GM19463 (cell line): ENCODE data around the gene TSR2.
A peak's percentile ranks its signal among the peaks of the same experiment; 100 is the strongest.

Experiments
- ATAC-seq: cut with Tn5 transposase; IDR thresholded peaks from one replicate; pipeline ENCODE4 v1.9.1; 2021; ENCODE audit warnings: mild to moderate bottlenecking, moderate library complexity; ENCODE audit not compliant: unreplicated experiment

Gene TSR2

GRCh38 chrX:54439960-54440871, at the start of gene TSR2:
TSS of gene TSR2 (plus strand) at chrX:54440404. CDS start at chrX:54440422, 18 bp downstream.
- ATAC-seq, result peak; percentile 98

DNA sequence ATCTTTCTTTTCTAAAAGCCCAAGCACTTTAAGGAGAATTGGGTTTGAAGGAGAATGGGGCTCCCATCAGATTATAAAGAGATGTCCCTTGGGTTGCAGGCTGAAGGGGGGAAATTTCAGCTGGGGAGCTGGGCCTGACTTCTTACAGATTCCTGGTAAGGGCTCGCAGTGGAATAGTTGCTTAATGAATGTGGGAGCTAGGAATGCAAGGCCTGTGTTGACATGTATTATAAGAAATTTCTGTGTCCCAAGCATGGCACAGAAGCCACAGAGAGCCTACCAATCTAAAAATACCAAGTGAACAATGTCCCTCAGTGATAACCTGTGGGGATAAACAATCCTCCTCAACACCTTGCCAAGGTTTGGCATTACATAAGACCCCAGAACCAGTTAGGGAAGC, 43.1 kb upstream of the TSR2 start:
- no peak for ATAC-seq

GRCh38 chrX:54407266-54407665, 32.9 kb upstream of the TSR2 start:
- no peak for ATAC-seq

DNA sequence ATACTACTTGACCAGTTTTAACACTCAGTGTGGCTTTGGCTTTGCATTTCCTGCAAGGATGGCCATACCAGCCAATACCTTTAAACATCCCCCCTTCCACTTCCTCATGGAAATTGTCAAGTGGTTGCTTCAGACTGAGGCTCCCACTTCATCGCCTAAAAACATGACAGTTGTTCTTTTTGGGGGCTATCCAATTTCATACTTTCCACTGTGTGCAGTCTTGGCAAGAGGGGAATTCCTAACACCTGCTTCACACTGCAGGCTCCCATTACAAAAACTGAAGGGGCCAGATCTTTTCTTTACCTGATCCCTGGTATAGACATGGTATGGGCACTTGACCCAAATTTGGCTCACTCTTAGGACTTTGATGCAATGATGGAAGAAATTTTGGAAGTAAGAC, 28.5 kb upstream of the TSR2 start:
- ATAC-seq, result no peak

- no peak for ATAC-seq
Measured at GRCh38 chrX:54413753-54414152, 26.5 kb upstream of the TSR2 start.

- no peak for ATAC-seq
Measured at GRCh38 chrX:54415534-54416350, 24.5 kb upstream of the TSR2 start.

DNA sequence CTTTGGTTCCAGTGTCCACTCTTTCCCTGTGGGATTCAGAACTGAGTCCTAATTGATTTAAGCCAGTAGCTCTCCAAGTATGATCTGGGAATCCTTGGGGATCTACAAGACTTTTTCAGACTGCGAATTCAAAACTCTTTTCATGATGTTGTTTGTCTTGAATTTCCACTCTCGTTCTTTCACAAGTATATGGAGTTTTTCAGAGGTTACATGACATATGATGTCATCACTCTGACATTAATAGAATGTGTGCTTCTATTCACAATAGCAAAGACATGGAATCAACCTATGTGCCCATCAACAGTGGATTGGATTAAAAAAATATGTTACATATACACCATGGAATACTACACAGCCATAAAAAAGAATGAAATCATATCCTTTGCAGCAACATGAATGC, 23.2 kb upstream of the TSR2 start:
- ATAC-seq, result no peak

DNA sequence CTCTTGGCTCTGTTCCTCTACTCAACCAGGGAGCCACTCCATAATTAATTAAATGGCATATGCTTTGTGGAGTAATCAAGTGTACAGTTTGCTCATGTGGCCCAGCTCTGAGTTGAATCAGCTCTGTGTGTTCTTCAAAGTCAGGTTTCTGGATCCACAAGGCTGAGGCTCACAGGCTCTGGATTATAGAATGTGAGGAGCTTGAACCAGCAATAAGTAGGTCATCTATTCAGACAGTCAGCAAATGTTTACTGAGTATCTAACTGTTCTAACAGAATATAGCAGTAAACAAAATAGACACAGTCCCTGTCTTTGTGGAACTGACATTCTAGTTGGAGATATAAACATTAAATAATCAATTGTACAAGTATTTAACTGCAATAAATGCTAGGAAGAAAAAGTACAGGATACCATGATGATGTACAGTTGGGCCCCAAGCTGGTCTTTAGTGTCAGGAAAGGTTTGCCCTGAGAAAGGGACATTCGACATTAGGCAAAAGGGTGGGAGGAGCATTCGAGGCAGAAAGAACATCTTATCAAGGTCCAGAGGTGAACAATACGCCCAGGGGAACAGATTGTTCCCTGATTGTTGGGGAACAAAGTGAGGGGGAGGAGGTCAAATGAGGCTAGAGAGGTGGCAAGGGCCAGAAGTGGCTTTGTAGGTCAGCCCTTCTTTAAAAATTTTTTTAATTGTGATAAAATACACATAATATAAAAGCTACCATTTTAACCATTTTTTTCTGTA, 20.5 kb upstream of the TSR2 start:
- no peak for ATAC-seq

DNA sequence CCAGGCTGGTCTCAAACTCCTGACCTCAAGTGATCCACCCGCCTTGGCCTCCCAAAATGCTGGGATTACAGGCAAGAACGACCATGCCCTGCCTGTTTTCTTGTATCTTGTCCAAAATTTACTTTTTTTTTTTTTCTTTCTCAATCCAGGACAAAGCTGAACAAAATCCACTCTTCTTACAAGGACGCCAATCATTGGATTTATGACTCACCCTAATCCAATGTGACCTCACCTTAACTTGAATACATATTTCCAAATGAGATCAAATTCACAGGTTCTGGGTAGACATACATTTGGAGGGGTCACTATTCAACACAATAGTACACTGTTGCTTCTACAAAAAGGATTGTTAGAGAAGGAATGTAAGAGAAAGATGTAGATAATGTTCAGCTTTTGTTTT, 18.0 kb upstream of the TSR2 start:
- ATAC-seq, result no peak

GRCh38 chrX:54423161-54423888, 16.9 kb upstream of the TSR2 start:
- no peak for ATAC-seq

- no peak for ATAC-seq
Measured at GRCh38 chrX:54427837-54428424, 12.3 kb upstream of the TSR2 start.

- ATAC-seq, result no peak
Measured at GRCh38 chrX:54430519-54430918, 9.7 kb upstream of the TSR2 start.

- ATAC-seq, result no peak
Measured at GRCh38 chrX:54435121-54435520, 5.1 kb upstream of the TSR2 start.

GRCh38 chrX:54442790-54443189, 2.6 kb downstream of the TSR2 start:
- ATAC-seq, result no peak

DNA sequence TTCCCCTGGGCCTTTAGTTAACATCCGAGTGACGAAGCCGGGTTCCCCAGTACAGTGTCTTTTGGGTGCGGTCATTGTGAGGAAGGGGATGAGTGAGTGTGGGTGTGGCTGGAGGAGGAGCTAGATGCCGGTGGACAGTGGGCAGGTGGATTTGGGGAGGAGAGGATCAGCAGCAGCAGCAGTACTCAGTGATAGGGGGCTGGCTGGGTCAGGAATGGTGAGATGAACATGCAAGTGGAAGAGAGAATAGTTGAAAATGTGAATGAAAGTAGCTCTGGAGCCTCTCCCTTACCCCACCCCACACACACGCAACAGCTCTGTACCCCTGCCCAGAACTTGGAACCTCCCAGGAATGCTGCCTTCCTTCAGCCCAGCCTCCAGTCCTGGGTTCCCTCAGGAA, 4.5 kb downstream of the TSR2 start:
- no peak for ATAC-seq

- no peak for ATAC-seq
Measured at GRCh38 chrX:54446084-54446483, 5.9 kb downstream of the TSR2 start.

GRCh38 chrX:54447461-54447860, 7.3 kb downstream of the TSR2 start:
- ATAC-seq, result no peak

GRCh38 chrX:54449929-54450328, 9.7 kb downstream of the TSR2 start:
- no peak for ATAC-seq

DNA sequence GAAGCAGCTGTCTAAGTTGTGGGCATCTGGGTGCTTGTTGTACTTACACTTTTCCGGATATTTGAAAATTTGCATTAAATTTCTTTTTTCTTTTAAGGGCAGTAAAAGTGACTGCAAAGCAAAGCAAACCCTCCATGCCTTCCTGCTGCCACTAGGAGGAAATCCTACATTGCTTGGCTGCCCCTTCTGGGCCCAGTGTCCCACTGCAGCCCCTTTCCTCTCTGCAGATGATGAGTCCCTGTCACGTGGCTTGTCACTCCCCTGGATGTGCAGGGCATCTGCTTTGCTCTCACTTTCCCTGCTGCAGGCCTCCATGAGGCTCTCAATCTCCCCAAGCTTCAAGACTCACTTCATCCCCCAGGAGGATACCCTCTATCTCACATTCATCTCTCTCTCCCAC, 12.7 kb downstream of the TSR2 start:
- no peak for ATAC-seq

DNA sequence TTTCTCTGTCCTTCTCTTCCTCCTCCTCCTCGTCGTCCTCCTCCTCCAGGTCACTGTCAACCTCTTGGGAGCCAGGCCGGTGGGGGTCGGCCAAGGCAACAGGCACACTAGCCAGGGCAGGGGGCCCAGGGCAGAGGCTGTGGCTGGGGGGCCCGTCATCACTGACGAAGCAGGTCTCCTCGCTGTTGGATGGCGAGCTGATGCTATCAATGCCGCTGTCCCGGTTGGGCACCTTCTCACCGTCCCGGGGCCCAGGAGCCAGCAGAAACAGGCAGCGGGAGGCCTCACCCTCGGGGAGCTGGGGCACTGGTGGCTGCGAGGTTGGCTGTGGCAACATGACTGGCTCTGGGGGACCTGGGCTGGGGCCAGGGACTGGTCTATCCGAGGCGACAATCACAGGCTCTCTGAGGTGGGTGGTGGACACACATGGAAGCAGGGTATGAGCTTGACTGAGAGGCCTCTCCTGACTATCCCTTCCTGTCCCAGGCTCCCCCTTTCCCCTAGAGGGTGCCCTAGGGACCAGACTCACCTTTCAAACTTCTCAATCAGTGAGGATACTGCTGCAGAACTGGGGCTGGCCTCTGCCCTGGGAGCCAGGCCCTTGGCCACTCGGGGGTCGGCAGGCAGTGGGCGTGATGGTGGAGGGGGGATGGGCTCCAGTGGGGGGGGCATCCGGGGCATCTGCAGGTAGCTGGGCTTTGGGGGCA, 30.0 kb downstream of the TSR2 start:
- no peak for ATAC-seq
